ENCODE measurements around the gene XDH. TPM values are rescaled to one million over a fixed set of nuclear protein-coding genes. Genes with fewer than 3 reads are reported as not detected.

XDH gene
- total RNA-seq (2014; rRNA removed; shearing (Covaris generic); ENCODE audit: low replicate concordance): 0.68 and 1.4 TPM in 2 replicates

GRCh38 chr2:31414601-31415241 lies at the start of gene XDH:
TSS of gene XDH (minus strand) at chr2:31414742. CDS start at chr2:31414666, 76 bp downstream.
- DNase-seq (ENCODE audit: low read depth): peak; percentile 83
- in situ Hi-C loops (cut with HindIII; ENCODE audit: low pct_unique_long_range_greater_than_20kb, low sequenced_read_pairs): no loop called here

GRCh38 chr2:31457651-31458050 lies 43.1 kb upstream of the XDH start:
- in situ Hi-C loops (cut with HindIII; ENCODE audit: low pct_unique_long_range_greater_than_20kb, low sequenced_read_pairs): no loop called here
- no peak for DNase-seq (ENCODE audit: low read depth)

DNA sequence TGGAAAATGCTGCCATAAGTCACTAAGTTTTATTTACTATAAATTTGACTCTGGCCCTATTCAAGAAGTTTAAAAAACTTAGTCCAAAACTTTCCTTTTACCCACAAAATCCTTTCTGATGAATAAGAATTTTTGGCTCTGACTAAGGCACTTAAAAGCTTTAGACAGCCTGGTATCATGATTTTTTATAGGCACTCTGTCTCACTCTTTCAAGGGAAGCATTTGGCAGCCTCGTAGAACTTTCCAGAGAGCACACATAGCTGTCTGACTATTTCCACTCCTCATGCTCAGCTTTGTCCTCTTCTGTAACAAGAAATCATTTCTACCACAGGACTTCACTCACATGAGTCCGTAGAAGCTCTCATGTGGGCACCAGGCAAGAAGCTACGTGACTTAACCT lies 32.3 kb upstream of the XDH start:
- no peak for DNase-seq (ENCODE audit: low read depth)
- in situ Hi-C loops (cut with HindIII; ENCODE audit: low pct_unique_long_range_greater_than_20kb, low sequenced_read_pairs): no loop called here

DNA sequence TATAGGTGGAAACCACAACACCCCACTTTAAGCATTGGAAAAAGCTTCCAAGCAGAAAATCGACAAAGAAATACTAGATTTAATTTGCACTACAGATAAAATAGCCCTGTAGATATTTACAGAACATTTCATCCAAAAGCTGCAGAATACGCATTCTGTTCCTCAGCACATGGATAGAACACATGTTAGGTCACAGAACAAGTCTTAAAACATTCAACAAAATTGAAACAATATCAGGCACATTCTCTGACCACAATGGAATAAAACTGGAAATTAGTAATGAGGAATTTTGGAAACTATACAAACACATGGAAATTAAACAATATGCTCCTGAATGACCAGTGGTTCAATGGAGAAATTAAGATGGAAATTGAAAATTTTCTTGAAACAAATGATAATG lies 27.8 kb upstream of the XDH start:
- DNase-seq (ENCODE audit: low read depth): no peak
- in situ Hi-C loops (cut with HindIII; ENCODE audit: low pct_unique_long_range_greater_than_20kb, low sequenced_read_pairs): no loop called here

GRCh38 chr2:31440764-31441163 lies 26.2 kb upstream of the XDH start:
- DNase-seq (ENCODE audit: low read depth): no peak
- in situ Hi-C loops (cut with HindIII; ENCODE audit: low pct_unique_long_range_greater_than_20kb, low sequenced_read_pairs): no loop called here

DNA sequence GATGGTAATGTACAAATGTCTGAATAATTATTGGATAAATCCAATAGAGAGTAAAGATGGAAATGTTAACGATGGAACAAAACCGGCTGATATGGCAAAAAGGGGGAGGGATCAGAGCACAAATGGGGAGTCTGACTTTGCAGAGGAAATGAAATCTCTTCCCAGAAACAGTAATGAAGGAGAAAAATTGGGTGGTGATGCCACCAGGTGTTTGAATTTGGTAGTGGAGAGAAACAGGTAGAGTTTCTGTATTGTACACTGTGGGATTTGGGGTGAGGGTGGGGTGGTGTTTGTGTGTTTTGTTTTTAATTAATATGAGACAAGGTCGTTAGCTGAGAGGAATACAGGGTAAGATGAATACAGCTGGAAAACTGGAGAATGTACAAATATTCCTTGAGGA lies 20.4 kb upstream of the XDH start:
- no peak for DNase-seq (ENCODE audit: low read depth)
- in situ Hi-C loops (cut with HindIII; ENCODE audit: low pct_unique_long_range_greater_than_20kb, low sequenced_read_pairs): no loop called here

DNA sequence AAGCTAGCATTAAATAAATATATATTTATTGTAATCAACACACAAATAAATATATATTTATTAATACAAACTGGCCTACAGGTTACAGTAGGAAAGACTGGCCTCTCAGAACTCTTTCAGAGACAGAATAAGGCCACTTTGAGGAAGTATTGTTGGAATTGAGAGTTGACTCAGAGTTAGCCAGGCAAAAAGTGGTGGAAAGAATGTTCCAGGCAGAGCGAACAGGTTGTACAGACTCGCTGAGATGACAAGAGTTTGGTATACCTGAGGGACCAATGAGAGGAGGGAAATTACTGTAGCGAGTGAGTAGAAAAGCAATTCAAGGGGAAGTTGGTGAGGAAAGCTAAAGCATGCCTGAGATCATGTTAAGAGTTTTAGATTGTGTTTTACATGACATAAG lies 19.0 kb upstream of the XDH start:
- DNase-seq (ENCODE audit: low read depth): no peak
- in situ Hi-C loops (cut with HindIII; ENCODE audit: low pct_unique_long_range_greater_than_20kb, low sequenced_read_pairs): no loop called here

GRCh38 chr2:31430439-31431165 lies 16.1 kb upstream of the XDH start:
- in situ Hi-C loops (cut with HindIII; ENCODE audit: low pct_unique_long_range_greater_than_20kb, low sequenced_read_pairs): no loop called here
- DNase-seq (ENCODE audit: low read depth): no peak

- in situ Hi-C loops (cut with HindIII; ENCODE audit: low pct_unique_long_range_greater_than_20kb, low sequenced_read_pairs): no loop called here
- peak; percentile 86 for DNase-seq (ENCODE audit: low read depth)
Observed at GRCh38 chr2:31429759-31430438, 15.4 kb upstream of the XDH start.

DNA sequence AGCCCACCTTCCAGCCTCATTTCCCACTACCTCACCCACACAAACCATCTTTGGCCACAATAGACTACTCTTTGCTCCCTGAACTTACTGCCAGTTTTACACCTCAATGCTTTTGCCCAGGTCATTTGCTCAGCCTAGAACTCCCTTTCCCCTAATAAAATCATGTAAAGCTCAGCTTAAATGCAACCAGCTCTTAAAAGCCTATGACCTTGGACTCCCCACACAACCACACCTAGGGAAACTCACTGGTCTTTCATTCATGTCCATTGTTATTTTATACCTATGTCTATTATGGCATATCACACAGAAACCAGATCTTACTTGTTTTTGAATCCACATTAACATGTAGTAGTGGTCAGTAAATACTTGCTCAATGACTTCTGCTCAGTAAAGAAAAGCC lies 14.5 kb upstream of the XDH start:
- in situ Hi-C loops (cut with HindIII; ENCODE audit: low pct_unique_long_range_greater_than_20kb, low sequenced_read_pairs): no loop called here
- no peak for DNase-seq (ENCODE audit: low read depth)

GRCh38 chr2:31428001-31428418 lies 13.5 kb upstream of the XDH start:
- DNase-seq (ENCODE audit: low read depth): peak; percentile 27
- in situ Hi-C loops (cut with HindIII; ENCODE audit: low pct_unique_long_range_greater_than_20kb, low sequenced_read_pairs): no loop called here

DNA sequence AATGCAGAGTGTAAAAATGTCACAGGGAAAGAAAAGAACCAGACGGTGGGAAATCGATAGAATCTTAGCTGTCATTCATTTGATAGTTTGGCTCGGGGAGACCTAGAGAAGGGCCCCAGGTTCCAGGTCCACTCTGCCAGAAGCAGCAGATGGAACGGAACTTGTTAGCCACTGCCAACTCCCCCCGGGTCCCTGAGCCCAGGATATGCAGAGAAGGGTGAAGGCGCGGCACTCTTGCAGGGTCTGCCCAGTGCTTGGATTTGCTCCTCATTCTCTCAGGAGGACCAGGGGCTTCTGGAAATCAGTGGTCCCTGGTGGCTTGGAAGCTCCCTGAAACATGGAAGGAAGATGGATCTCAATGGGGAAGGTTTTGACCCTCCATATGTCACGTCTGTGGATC lies 11.6 kb upstream of the XDH start:
- no peak for DNase-seq (ENCODE audit: low read depth)
- in situ Hi-C loops (cut with HindIII; ENCODE audit: low pct_unique_long_range_greater_than_20kb, low sequenced_read_pairs): no loop called here

- DNase-seq (ENCODE audit: low read depth): no peak
- in situ Hi-C loops (cut with HindIII; ENCODE audit: low pct_unique_long_range_greater_than_20kb, low sequenced_read_pairs): no loop called here
Observed at GRCh38 chr2:31421634-31422033, 7.1 kb upstream of the XDH start.

DNA sequence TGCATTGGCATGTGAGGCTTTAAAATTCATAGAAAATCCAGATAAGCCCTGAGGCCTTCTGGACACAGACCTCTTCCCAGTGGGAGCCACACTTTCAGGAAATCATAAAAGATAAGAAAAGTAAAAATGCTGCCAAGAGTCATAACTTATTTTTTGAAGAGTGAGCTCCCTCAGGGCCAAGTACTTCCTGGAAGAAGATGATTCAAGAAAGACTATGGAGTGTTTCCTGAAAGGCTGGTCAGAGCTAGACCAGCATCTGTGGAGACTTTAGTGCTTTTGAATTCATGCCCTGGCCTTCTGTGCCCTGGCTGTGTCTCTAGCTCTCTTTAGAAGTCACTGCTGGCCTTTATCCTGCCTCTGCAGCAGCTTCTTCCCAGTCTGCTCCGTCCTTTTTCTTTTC lies 6.4 kb upstream of the XDH start:
- in situ Hi-C loops (cut with HindIII; ENCODE audit: low pct_unique_long_range_greater_than_20kb, low sequenced_read_pairs): no loop called here
- DNase-seq (ENCODE audit: low read depth): no peak

GRCh38 chr2:31419386-31419785 lies 4.8 kb upstream of the XDH start:
- no peak for DNase-seq (ENCODE audit: low read depth)
- in situ Hi-C loops (cut with HindIII; ENCODE audit: low pct_unique_long_range_greater_than_20kb, low sequenced_read_pairs): no loop called here

DNA sequence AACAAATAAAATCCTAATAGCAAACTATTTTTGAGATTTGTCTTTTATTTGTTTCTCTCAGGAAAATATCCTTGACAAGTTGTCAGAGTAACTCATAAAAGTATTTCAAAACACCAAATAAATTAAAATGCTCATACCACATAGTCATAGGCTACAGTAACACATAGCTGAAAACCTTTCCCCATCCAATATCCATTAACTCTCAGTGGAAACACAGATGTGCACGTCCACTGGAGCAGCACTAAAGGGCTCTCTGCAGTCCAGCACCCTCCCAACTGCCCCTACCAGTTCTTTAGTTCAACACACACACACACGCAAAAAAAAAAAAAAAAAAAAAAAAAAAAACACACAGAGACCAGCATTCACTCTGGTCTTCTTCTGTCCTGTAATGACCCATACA lies 879 bp upstream of the XDH start:
- DNase-seq (ENCODE audit: low read depth): peak; percentile 33

DNA sequence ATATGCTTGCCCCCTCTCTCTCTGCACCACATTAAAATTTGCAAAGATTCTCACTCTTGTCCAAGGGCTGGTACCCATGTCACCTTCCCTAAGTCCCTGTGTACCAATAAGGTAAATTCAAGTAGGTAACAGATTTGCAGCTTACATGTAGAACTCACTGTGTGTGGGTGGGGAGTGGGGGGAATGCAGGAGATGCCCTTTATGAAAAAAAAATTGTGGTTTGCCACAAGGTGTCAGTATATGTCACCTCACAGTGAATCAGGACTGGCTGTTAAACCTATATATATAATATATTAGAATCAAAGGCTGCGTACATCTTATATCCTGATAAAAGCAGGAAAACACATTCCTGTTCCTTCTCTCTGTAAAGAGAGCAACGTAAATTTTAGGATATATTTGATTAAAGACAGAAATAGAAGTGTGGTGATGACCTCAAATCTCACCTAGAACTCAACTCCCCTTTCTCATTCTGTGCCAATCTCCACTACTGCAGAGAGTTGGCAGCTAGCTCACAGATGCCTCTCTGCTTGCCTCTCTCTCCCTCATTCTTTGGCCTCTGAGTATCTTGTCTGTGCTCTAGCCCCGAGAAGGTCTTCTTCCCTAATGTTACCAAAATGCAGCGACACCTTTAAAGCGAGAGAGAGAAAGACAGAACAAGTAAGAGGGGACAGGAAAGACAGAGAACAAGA lies 536 bp downstream of the XDH start:
- peak; percentile 45 for DNase-seq (ENCODE audit: low read depth)
- in situ Hi-C loops (cut with HindIII; ENCODE audit: low pct_unique_long_range_greater_than_20kb, low sequenced_read_pairs): no loop called here

More for the DNA sequence above, 879 bp upstream of the XDH start:
- in situ Hi-C loops (cut with HindIII; ENCODE audit: low pct_unique_long_range_greater_than_20kb, low sequenced_read_pairs): no loop called here

GRCh38 chr2:31413025-31413424 lies 1.5 kb downstream of the XDH start:
- DNase-seq (ENCODE audit: low read depth): no peak

GRCh38 chr2:31411771-31412170 lies 2.8 kb downstream of the XDH start:
- in situ Hi-C loops (cut with HindIII; ENCODE audit: low pct_unique_long_range_greater_than_20kb, low sequenced_read_pairs): no loop called here
- DNase-seq (ENCODE audit: low read depth): peak; percentile 41

More at GRCh38 chr2:31413025-31413424, 1.5 kb downstream of the XDH start:
- in situ Hi-C loops (cut with HindIII; ENCODE audit: low pct_unique_long_range_greater_than_20kb, low sequenced_read_pairs): no loop called here

All from Caki2 (cell line).